Bronchial epithelial cell (primary cell): ENCODE data around the gene TUT7. TPM values are rescaled to one million over a fixed set of nuclear protein-coding genes. Genes with fewer than 3 reads are reported as not detected.
"Not testable (repeated sequence)": the region's sequence is repeated elsewhere in the genome, so short reads cannot be mapped to it uniquely, and the experiment has no call there.

Experiments
- DNase-seq: peaks from one replicate; pipeline ENCODE4 v3.0.0-alpha.2; 2010; ENCODE audit warnings: low read depth
- FAIRE-seq: peaks from 2 replicates; lab custom pipeline; 2011; peaks lifted over from hg19 to GRCh38; lab: Jason Lieb, UNC
- H3K27me3 ChIP-seq: 2 replicates; pipeline ENCODE4 v1.5.1; 2011; ENCODE audit warnings: low read length; ENCODE audit not compliant: control insufficient read depth, insufficient read depth
- H3K36me3 ChIP-seq: 2 replicates; pipeline ENCODE4 v1.5.1; 2011; ENCODE audit warnings: low read length; ENCODE audit not compliant: control insufficient read depth, insufficient read depth
- H3K4me3 ChIP-seq: 2 replicates; pipeline ENCODE4 v1.5.1; 2011; ENCODE audit warnings: mild to moderate bottlenecking, low read depth, low read length, control low read depth
- CTCF ChIP-seq: IDR thresholded peaks from 2 replicates; pipeline ENCODE4 v1.5.1; 2011; ENCODE audit warnings: mild to moderate bottlenecking, moderate library complexity, low read length, control low read depth, inconsistent platforms; ENCODE audit not compliant: insufficient read depth, severe bottlenecking
- total RNA-seq: library from RNA; depleted of rRNA; stranded (reverse); fragments of >200 nt; gene quantifications from 2 replicates; pipeline ENCODE4 v1.2.1, GENCODE V29; 2014

TUT7 gene
- total RNA-seq, 1 donor from 2014 or later, result 24.7 TPM

- FAIRE-seq, result no peak
- Histone ChIP-seq H3K27me3 (no peaks in the 10 kb centered on the region), H3K4me3 (no peak overlapping the region), H3K36me3 (peaks cover 21% of the 10 kb centered on the region)
- DNase-seq, result no peak
- TF ChIP-seq CTCF, result no peak
Observed at GRCh38 chr9:86324901-86325300, 29.3 kb downstream of the TUT7 start.

- Histone ChIP-seq H3K36me3 (peaks cover 22% of the 10 kb centered on the region), H3K27me3 (no peaks in the 10 kb centered on the region), H3K4me3 (no peak overlapping the region)
- DNase-seq (no peak), FAIRE-seq (no peak)
- TF ChIP-seq CTCF, result no peak
Observed at GRCh38 chr9:86324308-86324707, 29.9 kb downstream of the TUT7 start.

- Histone ChIP-seq H3K4me3 (no peak overlapping the region), H3K27me3 (no peaks in the 10 kb centered on the region), H3K36me3 (peaks cover 27% of the 10 kb centered on the region)
- no peak for TF ChIP-seq CTCF
- FAIRE-seq (no peak), DNase-seq (peak; percentile 22)
Observed at GRCh38 chr9:86322973-86323644, 31.1 kb downstream of the TUT7 start.

- no peak for TF ChIP-seq CTCF
- no peak for FAIRE-seq
- peaks cover 23% of the 10 kb centered on the region for H3K36me3 ChIP-seq
- no peaks in the 10 kb centered on the region for H3K27me3 ChIP-seq
- peak; percentile 22 for DNase-seq
- no peak overlapping the region for H3K4me3 ChIP-seq
Observed at GRCh38 chr9:86321373-86321772, 32.8 kb downstream of the TUT7 start.

- no peak for FAIRE-seq
- no peak overlapping the region for H3K4me3 ChIP-seq
- DNase-seq, result no peak
- TF ChIP-seq CTCF, result no peak
- no peaks in the 10 kb centered on the region for H3K27me3 ChIP-seq
- H3K36me3 ChIP-seq, result peaks cover 17% of the 10 kb centered on the region
Observed at GRCh38 chr9:86318187-86318586, 36.0 kb downstream of the TUT7 start.

GRCh38 chr9:86315078-86315477 is 39.1 kb downstream of the TUT7 start:
- no peak overlapping the region for H3K4me3 ChIP-seq
- FAIRE-seq (no peak), DNase-seq (no peak)
- no peak for TF ChIP-seq CTCF
- no peaks in the 10 kb centered on the region for H3K27me3 ChIP-seq
- H3K36me3 ChIP-seq, result peaks cover 11% of the 10 kb centered on the region

GRCh38 chr9:86312959-86313358 is 41.3 kb downstream of the TUT7 start:
- not testable (repeated sequence) for H3K4me3 ChIP-seq, FAIRE-seq, H3K27me3 ChIP-seq, H3K36me3 ChIP-seq, DNase-seq
